DMS 273 (cell line): ENCODE measurements around the gene MIA2.
A peak's percentile ranks its signal among the peaks of the same experiment; 100 is the strongest.
"Not testable (repeated sequence)": the region's sequence is repeated elsewhere in the genome, so short reads cannot be mapped to it uniquely, and the experiment has no call there.

ENCODE experiments used
- DNase-seq: peaks from one replicate; lab custom pipeline; 2025; ENCODE audit not compliant: unreplicated experiment; lab: John Stamatoyannopoulos, UW

Gene MIA2

DNA sequence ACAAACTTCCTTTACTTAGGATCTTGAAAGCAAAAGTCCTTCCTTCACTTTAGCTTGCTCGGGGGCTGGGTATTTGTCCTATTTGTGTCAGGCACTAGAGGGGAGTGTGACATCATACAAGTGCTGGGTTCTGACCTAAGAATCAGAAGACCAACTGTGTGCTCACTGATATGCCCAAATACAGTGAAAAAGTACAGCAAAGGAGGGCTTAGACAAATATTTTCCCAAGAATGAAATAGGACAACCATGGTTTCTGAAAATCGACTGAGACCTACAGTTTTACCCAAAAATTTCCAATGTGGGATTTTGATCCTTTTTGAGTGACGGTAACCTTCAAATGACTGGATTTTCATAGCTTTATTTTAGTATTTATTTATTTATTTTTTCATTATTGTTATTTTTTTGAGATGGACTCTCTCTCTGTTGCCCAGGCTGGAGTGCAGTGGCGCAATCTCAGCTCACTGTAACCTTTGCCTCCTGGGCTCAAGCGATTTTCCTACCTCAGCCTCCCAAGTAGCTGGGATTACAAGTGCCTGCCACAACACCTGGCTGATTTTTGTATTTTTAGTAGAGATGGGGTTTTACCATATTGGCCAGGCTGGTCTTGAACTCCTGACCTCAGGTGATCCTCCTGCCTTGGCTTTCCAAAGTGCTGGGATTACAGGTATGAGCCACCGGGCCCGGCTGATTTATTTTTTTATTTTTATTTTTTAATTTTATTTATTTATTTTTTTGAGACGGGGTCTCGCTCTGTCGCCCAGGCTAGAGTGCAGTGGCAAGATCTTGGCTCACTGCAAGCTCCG, 1.8 kb upstream of the MIA2 start:
- peak; percentile 60 for DNase-seq

- DNase-seq = no peak
These were observed 930 bp upstream of the MIA2 start for GRCh38 chr14:39232554-39233415.

DNA sequence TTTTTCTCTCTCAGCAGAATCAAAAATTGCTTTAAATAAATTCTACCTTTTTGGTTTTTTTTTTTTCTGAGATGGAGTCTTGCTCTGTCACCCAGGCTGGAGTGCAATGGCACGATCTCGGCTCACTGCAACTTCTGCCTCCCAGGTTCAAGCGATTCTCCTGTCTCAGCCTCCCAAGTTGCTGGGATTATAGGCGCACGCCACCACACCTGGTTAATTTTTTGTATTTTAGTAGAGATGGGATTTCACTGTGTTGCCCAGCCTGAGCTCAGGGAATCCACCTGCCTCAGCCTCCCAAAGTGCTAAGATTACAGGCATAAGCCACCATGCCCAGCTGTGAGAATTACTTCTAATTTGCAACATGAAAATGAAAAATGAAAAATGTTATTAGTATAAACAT, 1.3 kb downstream of the MIA2 start:
- not testable (repeated sequence) for DNase-seq

DNA sequence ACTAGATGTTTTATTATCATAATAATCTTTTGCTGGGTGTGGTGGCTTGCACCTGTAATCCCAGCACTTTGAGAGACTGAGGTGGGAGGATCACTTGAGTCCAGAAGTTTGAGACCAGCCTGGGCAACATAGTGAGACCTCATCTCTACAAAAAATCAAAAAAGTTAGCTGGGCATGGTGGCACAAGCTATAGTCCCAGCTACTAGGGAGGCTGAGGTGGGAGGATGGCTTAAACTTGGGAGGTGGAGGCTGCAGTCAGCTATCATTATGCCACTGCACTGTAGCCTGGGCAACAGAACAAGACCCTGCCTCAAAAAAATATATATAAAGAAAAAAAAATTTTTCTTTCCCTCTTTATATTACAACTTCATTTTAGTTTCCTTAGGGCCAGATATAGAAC, 1.8 kb downstream of the MIA2 start:
- DNase-seq = not testable (repeated sequence)

DNA sequence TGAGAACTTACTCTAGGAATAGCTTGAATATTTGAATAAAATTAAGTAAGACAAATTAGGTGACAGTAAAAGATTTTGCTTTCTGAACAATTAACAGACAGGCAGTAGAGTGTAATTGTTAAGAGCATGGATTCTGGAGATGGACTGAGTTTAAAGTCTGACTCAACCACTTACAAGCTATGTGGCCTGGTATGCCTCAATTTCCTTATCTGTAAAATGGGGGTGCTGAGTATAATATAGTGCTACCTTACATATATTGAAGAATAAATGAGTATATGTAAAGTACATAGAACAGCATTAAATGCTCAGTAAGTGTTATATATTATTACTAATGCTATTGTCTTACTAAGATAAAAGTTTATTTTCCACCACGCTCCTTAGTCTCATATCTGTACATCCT, 7.1 kb downstream of the MIA2 start:
- no peak for DNase-seq

- no peak for DNase-seq
These were observed 7.9 kb downstream of the MIA2 start for GRCh38 chr14:39241637-39242036.

- no peak for DNase-seq
These were observed 10.1 kb downstream of the MIA2 start for GRCh38 chr14:39243831-39244230.

GRCh38 chr14:39246618-39247017, 12.9 kb downstream of the MIA2 start:
- no peak for DNase-seq

GRCh38 chr14:39247256-39247655, 13.5 kb downstream of the MIA2 start:
- DNase-seq = no peak

DNA sequence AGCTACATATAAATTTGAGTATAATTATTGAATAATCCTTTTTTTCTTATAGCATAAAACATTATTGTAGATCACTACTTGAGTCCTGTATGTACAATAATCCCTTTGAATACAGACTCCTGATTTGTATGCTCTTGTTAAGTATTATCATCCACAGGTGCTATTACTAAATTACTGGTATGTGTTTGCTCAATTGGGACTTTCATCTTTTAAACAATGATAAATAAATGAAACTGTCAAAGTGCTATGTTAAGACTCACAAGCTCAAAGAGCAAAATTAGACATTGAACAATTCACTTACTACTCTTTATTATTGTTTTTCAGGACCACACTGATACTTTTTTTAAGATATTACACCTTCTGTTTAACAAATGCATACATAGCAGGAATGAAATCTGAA, 17.8 kb downstream of the MIA2 start:
- DNase-seq = no peak

GRCh38 chr14:39257388-39257787, 23.7 kb downstream of the MIA2 start:
- not testable (repeated sequence) for DNase-seq

DNA sequence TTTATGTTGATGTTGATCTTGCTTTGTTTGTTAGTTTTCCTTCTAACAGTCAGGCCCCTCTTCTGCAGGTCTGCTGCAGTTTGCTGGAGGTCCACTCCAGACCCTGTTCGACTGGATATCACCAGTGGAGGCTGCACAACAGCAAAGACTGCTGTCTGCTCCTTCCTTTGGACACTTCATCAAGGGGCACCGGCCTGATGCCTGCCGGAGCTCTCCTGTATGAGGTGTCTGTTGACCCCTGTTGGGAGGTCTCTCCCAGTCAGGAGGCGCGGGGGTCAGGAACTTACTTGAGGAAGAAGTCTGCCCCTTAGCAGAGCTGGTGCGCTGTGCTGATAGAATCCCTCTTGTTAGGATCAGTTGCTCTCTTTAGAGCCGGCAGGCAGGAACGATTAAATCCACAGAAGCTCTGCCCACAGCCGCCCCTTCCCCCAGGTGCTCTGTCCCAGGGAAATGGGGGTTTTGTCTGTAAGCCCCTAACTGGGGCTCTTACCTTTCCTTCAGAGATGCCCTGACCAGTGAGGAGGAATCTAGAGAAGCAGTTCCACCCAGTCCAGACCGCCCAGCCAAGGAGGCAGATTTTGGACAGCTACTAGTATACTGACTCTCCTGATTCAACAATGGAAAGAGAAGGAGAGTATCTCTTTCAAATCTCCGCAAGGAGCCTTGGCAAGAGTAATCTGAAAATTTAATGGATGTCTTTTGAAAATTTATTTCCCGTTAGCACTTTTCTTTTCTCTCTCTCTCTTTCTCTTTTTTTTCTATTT, 25.2 kb downstream of the MIA2 start:
- no peak for DNase-seq

DNA sequence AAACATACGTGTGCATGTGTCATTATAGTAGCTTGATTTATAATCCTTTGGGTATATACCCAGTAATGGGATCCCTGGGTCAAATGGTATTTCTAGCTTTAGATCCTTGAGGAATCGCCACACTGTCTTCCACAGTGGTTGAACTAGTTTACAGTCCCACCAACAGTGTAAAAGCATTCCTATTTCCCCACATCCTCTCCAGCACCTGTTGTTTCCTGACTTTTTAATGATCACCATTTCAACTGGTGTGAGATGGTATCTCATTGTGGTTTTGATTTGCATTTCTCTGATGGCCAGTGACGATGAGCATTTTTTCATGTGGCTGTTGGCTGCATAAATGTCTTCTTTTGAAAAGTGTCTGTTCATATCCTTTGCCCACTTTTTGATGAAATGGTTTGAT, 26.4 kb downstream of the MIA2 start:
- not testable (repeated sequence) for DNase-seq

GRCh38 chr14:39262214-39262613, 28.5 kb downstream of the MIA2 start:
- DNase-seq = not testable (repeated sequence)

DNA sequence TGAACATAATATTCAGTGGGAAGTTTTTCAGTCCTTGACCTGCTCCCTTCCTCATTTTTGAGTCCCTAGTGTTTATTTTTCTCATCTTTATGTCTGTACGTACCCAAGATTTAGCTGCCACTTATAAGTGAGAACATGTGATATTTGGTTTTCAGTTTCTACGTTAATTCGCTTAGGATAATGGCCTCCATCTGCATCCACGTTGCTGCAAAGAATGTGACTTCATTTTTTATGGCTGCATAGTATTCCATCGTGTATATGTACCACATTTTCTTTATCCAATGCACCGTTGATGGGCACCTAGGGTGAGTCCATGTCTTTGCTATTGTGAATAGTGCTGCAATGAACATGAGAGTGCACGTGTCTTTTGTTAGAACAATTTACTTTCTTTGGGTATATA, 30.3 kb downstream of the MIA2 start:
- no peak for DNase-seq

DNA sequence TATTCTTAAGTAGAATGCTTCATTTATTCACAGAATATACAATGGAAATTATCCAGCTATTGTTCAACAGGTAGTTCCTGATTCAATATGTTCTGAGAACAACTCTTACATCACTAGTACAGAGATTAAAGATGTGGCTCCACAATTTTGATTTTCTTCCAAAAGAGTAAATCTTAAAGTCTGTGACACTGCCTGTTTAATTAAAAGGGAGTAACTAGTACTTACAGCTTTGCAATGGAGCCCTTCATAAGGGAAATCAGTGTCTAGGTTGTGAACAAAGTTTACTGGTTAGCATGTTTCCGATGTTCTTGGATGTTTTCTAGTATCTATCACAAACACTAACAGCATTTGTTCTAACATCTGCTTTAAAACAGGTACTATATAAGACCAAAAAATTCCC, 30.8 kb downstream of the MIA2 start:
- DNase-seq = peak; percentile 7

- peak; percentile 41 for DNase-seq
These were observed 31.3 kb downstream of the MIA2 start for GRCh38 chr14:39265033-39265432.

GRCh38 chr14:39265806-39266524, 32.2 kb downstream of the MIA2 start:
- DNase-seq = peak; percentile 74

- DNase-seq = no peak
These were observed 32.8 kb downstream of the MIA2 start for GRCh38 chr14:39266525-39266870.

GRCh38 chr14:39266871-39267607, 33.3 kb downstream of the MIA2 start:
- peak; percentile 91 for DNase-seq
